CD4-positive, alpha-beta T cell (primary cell): ENCODE data around the gene ZNF212. TPM values are rescaled to one million over a fixed set of nuclear protein-coding genes. Genes with fewer than 3 reads are reported as not detected.

Experiments
- ATAC-seq: fragments of 200-7000 bp; cut with Tn5 transposase; one replicate; pipeline ENCODE4 v1.10.0; 2022; ENCODE audit warnings: mild to moderate bottlenecking; ENCODE audit not compliant: poor library complexity
- CTCF ChIA-PET: fragments of 350-600 bp; sonication (Branson Sonifier 250); formaldehyde crosslinking; loops from one replicate; lab custom pipeline; 2021; ENCODE audit warnings: antibody characterized with exemption, inconsistent platforms; lab: Charles Lee
- POLR2A ChIA-PET: fragments of 350-600 bp; sonication (Branson Sonifier 250); formaldehyde crosslinking; loops from one replicate; lab custom pipeline; 2021; ENCODE audit warnings: antibody characterized with exemption, inconsistent platforms; lab: Charles Lee
- DNase-seq, 14 experiments: peaks; one replicate each; pipeline ENCODE4 v3.0.0-alpha.2; 2013 to 2020; ENCODE audit warnings: mixed read lengths in 2 of 14
- H3K27ac ChIP-seq, 2 donors: one replicate each; pipeline versions ENCODE4 v1.5.1 to v1.7.0; 2013; ENCODE audit warnings: low read length in 2 of 2, low read depth in 1 of 2, mild to moderate bottlenecking in 1 of 2
- H3K27me3 ChIP-seq, 2 experiments: 1 replicate in 1 of 2; 2 replicates in 1 of 2; pipeline versions ENCODE4 v1.6.1 to v1.7.0; 2013; ENCODE audit warnings: low read length in 2 of 2, control low read depth in 1 of 2, mild to moderate bottlenecking in 1 of 2, moderate library complexity in 1 of 2; ENCODE audit not compliant: insufficient read depth in 2 of 2, control insufficient read depth in 1 of 2
- H3K36me3 ChIP-seq: one replicate; pipeline ENCODE4 v1.6.1; 2013; ENCODE audit warnings: low read length, control low read depth; ENCODE audit not compliant: insufficient read depth
- H3K4me1 ChIP-seq: one replicate; pipeline ENCODE4 v1.6.1; 2013; ENCODE audit warnings: low read length, control low read depth; ENCODE audit not compliant: insufficient read depth
- H3K4me3 ChIP-seq: one replicate; pipeline ENCODE4 v1.5.1; 2013; ENCODE audit warnings: mild to moderate bottlenecking, low read length, moderate library complexity
- H3K9me3 ChIP-seq, 2 experiments: 1 replicate in 1 of 2; 2 replicates in 1 of 2; pipeline versions ENCODE4 v1.6.1 to v1.7.0; 2013; ENCODE audit warnings: low read length in 2 of 2, mild to moderate bottlenecking in 2 of 2, control low read depth in 1 of 2, moderate library complexity in 1 of 2; ENCODE audit not compliant: control insufficient read depth in 1 of 2, insufficient read depth in 1 of 2
- H3K27ac Mint-ChIP-seq: one replicate; pipeline ENCODE4 v1.8.0; 2020; ENCODE audit warnings: mixed read lengths
- H3K27me3 Mint-ChIP-seq: one replicate; pipeline ENCODE4 v1.8.0; 2021; ENCODE audit warnings: mixed read lengths
- H3K36me3 Mint-ChIP-seq: one replicate; pipeline ENCODE4 v1.8.0; 2021; ENCODE audit warnings: low read depth, mixed read lengths
- H3K4me1 Mint-ChIP-seq: one replicate; pipeline ENCODE4 v1.8.0; 2021; ENCODE audit warnings: low read depth, mixed read lengths
- H3K4me3 Mint-ChIP-seq: one replicate; pipeline ENCODE4 v1.8.0; 2020; ENCODE audit warnings: mild to moderate bottlenecking, mixed read lengths
- H3K9me3 Mint-ChIP-seq: one replicate; pipeline ENCODE4 v1.8.0; 2020; ENCODE audit warnings: mixed read lengths
- intact Hi-C, 2 experiments: fragments of 100-400 bp; cut with DNase I in 1 of 2; cut with micrococcal nuclease in 1 of 2; formaldehyde crosslinking; loops; one replicate each; pipeline versions ENCODE4 v1.15.1 to v1.9.0; 2023 to 2025; cut with DNase I, micrococcal nuclease
- total RNA-seq, 174 experiments: library from RNA in 2 of 174; stranded (reverse) in 2 of 174; gene quantifications; one replicate each; pipeline ENCODE4 v1.2.3 and lab custom pipeline; 2021 to 2026
- TF ChIP-seq, protein P1 (sequence below): fragments of 200-600 bp; IDR thresholded peaks from one replicate; pipeline ENCODE4 v1.8.0; 2022; ENCODE audit warnings: antibody characterized with exemption, mild to moderate bottlenecking

ZNF212 gene
- total RNA-seq, 2 experiments from 2014 or later: 12.1 to 13.2 TPM

DNA sequence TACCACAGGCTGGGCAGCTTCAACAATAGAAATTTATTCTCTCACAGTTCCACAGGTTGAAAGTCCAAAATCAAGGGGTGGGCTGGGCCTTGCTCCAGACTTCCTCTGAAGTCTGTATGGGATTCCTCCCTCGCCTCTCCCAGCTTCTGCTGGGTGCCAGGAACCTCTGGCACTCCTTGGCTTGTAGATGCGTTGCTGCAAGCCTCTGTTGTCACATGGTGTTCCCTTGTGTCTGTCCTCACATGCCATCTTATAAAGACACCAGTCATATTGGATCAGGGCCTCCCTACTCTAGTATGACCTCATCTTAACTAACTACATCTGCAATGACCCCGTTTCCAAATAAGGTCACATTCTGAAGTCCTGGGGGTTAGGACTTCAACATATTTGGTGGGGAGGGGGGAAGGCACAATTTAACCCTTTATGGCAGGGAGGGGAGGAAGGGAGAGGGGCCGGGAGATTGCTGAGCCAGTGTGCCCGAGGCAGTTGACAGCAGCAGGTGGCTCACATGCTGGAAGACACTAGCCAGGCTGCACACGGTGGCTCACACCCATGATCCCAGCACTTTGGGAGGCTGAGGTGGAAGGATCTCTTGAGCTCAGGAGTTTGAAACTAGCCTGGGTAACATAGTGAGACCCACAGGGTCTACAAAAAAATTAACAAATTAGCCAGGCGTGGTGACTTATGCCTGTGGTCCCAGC, 25.3 kb upstream of the ZNF212 start:
- Histone ChIP-seq H3K4me3 (no peak overlapping the region), H3K27me3 (no peaks in the 10 kb centered on the region), H3K27ac (no peak overlapping the region), H3K9me3 (no peaks in the 10 kb centered on the region), H3K4me1 (peaks cover 4% of the 10 kb centered on the region), H3K36me3 (peaks cover 79% of the 10 kb centered on the region)
- DNase-seq: no peak
- TF ChIP-seq, protein P1, sequence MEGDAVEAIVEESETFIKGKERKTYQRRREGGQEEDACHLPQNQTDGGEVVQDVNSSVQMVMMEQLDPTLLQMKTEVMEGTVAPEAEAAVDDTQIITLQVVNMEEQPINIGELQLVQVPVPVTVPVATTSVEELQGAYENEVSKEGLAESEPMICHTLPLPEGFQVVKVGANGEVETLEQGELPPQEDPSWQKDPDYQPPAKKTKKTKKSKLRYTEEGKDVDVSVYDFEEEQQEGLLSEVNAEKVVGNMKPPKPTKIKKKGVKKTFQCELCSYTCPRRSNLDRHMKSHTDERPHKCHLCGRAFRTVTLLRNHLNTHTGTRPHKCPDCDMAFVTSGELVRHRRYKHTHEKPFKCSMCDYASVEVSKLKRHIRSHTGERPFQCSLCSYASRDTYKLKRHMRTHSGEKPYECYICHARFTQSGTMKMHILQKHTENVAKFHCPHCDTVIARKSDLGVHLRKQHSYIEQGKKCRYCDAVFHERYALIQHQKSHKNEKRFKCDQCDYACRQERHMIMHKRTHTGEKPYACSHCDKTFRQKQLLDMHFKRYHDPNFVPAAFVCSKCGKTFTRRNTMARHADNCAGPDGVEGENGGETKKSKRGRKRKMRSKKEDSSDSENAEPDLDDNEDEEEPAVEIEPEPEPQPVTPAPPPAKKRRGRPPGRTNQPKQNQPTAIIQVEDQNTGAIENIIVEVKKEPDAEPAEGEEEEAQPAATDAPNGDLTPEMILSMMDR: no peak
- no peaks in the 10 kb centered on the region for H3K27me3 Mint-ChIP-seq
- ChIA-PET POLR2A (interaction anchor here (0.8 kb wide), 1 partner anchor 48 kb away, joined by 3 read pairs; the partner anchor contains the start of gene ZNF783), CTCF (no interaction called here)
- peaks cover 8% of the 10 kb centered on the region for H3K4me1 Mint-ChIP-seq
- peaks cover 88% of the 10 kb centered on the region for H3K36me3 Mint-ChIP-seq
- ATAC-seq: no peak
- no peak overlapping the region for H3K4me3 Mint-ChIP-seq
- intact Hi-C loops: no loop called here
- no peaks in the 10 kb centered on the region for H3K9me3 Mint-ChIP-seq
- no peak overlapping the region for H3K27ac Mint-ChIP-seq

DNA sequence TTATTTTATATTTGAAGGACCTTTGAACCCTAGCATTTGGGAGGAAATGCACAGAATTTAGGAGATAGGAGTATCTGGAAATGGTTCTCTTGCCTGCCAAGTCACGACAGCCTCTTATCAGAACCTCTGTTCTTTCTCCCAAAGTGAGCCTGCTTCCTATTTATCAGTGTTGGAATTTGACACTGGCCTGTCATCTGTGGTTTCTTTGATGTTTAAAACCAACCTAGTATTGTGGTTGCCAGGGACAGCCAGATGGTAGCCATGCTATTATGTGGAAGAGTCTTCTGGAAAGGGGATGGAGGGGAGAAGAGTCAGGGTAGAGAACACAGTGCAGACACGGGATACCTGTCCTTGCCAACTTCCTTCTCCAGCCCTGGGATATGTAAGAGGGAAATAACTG, 23.0 kb upstream of the ZNF212 start:
- no peak overlapping the region for H3K27ac ChIP-seq
- Mint-ChIP-seq H3K4me1 (no peaks in the 10 kb centered on the region), H3K9me3 (no peaks in the 10 kb centered on the region), H3K27ac (no peak overlapping the region), H3K36me3 (peaks cover 80% of the 10 kb centered on the region), H3K27me3 (no peaks in the 10 kb centered on the region), H3K4me3 (no peak overlapping the region)
- ATAC-seq (no peak), DNase-seq (no peak)
- H3K4me1 ChIP-seq: no peaks in the 10 kb centered on the region
- H3K27me3 ChIP-seq: no peaks in the 10 kb centered on the region
- H3K36me3 ChIP-seq: peaks cover 76% of the 10 kb centered on the region
- CTCF ChIA-PET: no interaction called here
- H3K4me3 ChIP-seq: no peak overlapping the region
- TF ChIP-seq, protein P1: no peak
- no peaks in the 10 kb centered on the region for H3K9me3 ChIP-seq
- intact Hi-C loops: no loop called here
- POLR2A ChIA-PET: no interaction called here

DNA sequence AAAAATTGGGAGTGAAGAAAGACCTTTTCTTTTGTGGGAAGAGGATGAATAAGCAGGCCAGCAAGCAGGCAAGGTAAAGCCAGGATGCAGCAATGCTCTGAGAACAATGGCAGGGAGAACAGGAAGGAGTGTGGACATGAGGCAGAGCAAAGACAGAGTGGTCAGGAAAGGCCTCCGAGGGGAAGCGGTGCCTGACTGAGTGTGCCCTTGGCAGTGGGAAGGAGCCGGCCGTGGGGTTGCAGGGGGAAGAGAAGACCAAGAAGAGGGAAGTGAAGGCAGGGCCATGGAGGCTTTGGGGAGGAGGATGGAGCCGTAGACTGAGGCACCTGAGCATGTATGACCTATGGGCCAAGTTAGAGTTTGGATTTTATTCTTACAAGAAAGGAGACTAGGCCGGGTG, 21.9 kb upstream of the ZNF212 start:
- H3K27ac ChIP-seq: no peak overlapping the region
- no peak for ATAC-seq
- no peak overlapping the region for H3K27ac Mint-ChIP-seq
- H3K9me3 Mint-ChIP-seq: no peaks in the 10 kb centered on the region
- intact Hi-C loops: no loop called here
- H3K27me3 Mint-ChIP-seq: no peaks in the 10 kb centered on the region
- no peak overlapping the region for H3K4me3 Mint-ChIP-seq
- peaks cover 66% of the 10 kb centered on the region for H3K36me3 ChIP-seq
- no peaks in the 10 kb centered on the region for H3K4me1 Mint-ChIP-seq
- DNase-seq: no peak
- H3K9me3 ChIP-seq: no peaks in the 10 kb centered on the region
- CTCF ChIA-PET: no interaction called here
- no peak overlapping the region for H3K4me3 ChIP-seq
- TF ChIP-seq, protein P1: no peak
- POLR2A ChIA-PET: no interaction called here
- H3K4me1 ChIP-seq: no peaks in the 10 kb centered on the region
- peaks cover 75% of the 10 kb centered on the region for H3K36me3 Mint-ChIP-seq
- H3K27me3 ChIP-seq: no peaks in the 10 kb centered on the region
